ENCODE measurements around the gene TRPV4. TPM values are rescaled to one million over a fixed set of nuclear protein-coding genes. Genes with fewer than 3 reads are reported as not detected.
A peak's percentile ranks its signal among the peaks of the same experiment; 100 is the strongest.

TRPV4 gene
- total RNA-seq, 2 donors from 2014 or later = not detected

GRCh38 chr12:109770861-109771670 is 62.1 kb downstream of the TRPV4 start:
- no peaks in the 10 kb centered on the region for H3K27me3 Mint-ChIP-seq (ENCODE audit: low read depth)
- no peak overlapping the region for H3K4me3 Mint-ChIP-seq
- no peaks in the 10 kb centered on the region for H3K36me3 Mint-ChIP-seq (ENCODE audit: insufficient read depth in 2 of 2)
- peaks cover 6% of the 10 kb centered on the region for H3K4me1 Mint-ChIP-seq (ENCODE audit: low read depth)
- no peak for DNase-seq
- H3K9me3 Mint-ChIP-seq = no peaks in the 10 kb centered on the region
- no peak overlapping the region for H3K27ac Mint-ChIP-seq
- no peak for ATAC-seq (replicated peaks in 1 of 2)

DNA sequence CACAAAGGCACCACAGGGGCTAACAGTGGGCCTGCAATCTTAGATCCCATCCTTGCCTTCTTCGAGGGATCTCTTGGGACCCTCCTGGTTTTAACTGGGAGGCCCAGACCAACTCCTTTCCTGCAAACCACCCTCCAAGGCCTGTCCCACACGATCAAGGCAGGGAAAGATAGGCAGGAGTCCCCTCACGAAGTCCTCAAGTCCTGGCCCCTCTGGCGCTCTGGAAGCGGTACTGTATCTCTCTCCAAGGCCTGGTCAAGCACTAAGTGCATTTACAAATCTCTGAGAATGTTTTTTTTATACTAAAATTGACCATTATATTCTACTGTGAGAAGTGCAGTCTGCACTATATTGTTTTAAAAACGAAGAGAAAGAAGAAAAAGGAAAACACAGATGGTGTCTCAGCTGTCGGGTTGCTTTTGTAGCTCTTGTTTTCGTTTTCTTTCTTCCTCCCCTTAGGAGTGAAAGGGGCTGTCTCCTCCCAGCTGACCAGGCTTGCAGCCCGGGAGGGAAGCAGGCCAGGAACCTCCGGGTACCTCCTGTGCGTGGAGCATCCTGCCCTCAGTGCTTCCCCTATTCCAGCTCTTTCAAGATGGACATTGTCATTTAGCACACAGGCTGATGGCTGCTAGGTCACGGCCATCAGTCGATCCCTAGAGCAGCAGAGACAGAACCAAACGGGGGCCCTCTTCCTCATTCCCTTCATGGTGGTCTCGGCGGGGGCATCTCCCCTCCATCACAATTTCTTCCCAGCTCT is 62.9 kb downstream of the TRPV4 start:
- H3K9me3 Mint-ChIP-seq = no peaks in the 10 kb centered on the region
- no peak for ATAC-seq (replicated peaks in 1 of 2)

GRCh38 chr12:109768901-109769670 is 64.1 kb downstream of the TRPV4 start:
- Mint-ChIP-seq H3K4me3 (no peak overlapping the region), H3K9me3 (no peaks in the 10 kb centered on the region), H3K4me1 (ENCODE audit: low read depth) (peaks cover 6% of the 10 kb centered on the region), H3K27ac (no peak overlapping the region), H3K36me3 (ENCODE audit: insufficient read depth in 2 of 2) (no peaks in the 10 kb centered on the region), H3K27me3 (ENCODE audit: low read depth) (no peaks in the 10 kb centered on the region)
- DNase-seq (no peak), ATAC-seq (replicated peaks in 1 of 2) (no peak)

More for the DNA sequence above, 62.9 kb downstream of the TRPV4 start:
- Mint-ChIP-seq H3K4me1 (ENCODE audit: low read depth) (peaks cover 6% of the 10 kb centered on the region), H3K27ac (no peak overlapping the region), H3K36me3 (ENCODE audit: insufficient read depth in 2 of 2) (no peaks in the 10 kb centered on the region), H3K4me3 (no peak overlapping the region), H3K27me3 (ENCODE audit: low read depth) (no peaks in the 10 kb centered on the region)
- DNase-seq = no peak

- no peaks in the 10 kb centered on the region for H3K27me3 Mint-ChIP-seq (ENCODE audit: low read depth)
- no peak overlapping the region for H3K4me3 Mint-ChIP-seq
- H3K36me3 Mint-ChIP-seq (ENCODE audit: insufficient read depth in 2 of 2) = no peaks in the 10 kb centered on the region
These were observed 65.0 kb downstream of the TRPV4 start for GRCh38 chr12:109767991-109768900.

GRCh38 chr12:109767456-109767855 is 65.7 kb downstream of the TRPV4 start:
- Mint-ChIP-seq H3K4me3 (no peak overlapping the region), H3K27ac (no peak overlapping the region), H3K27me3 (ENCODE audit: low read depth) (no peaks in the 10 kb centered on the region), H3K9me3 (no peaks in the 10 kb centered on the region), H3K36me3 (ENCODE audit: insufficient read depth in 2 of 2) (no peaks in the 10 kb centered on the region), H3K4me1 (ENCODE audit: low read depth) (peaks cover 5% of the 10 kb centered on the region)
- no peak for DNase-seq
- ATAC-seq (replicated peaks in 1 of 2) = no peak

More at GRCh38 chr12:109767991-109768900, 65.0 kb downstream of the TRPV4 start:
- DNase-seq (no peak), ATAC-seq (replicated peaks in 1 of 2) (no peak)
- Mint-ChIP-seq H3K27ac (no peak overlapping the region), H3K4me1 (ENCODE audit: low read depth) (peaks cover 8% of the 10 kb centered on the region), H3K9me3 (no peaks in the 10 kb centered on the region)

- Mint-ChIP-seq H3K27ac (no peak overlapping the region), H3K27me3 (ENCODE audit: low read depth) (no peaks in the 10 kb centered on the region), H3K36me3 (ENCODE audit: insufficient read depth in 2 of 2) (no peaks in the 10 kb centered on the region), H3K4me3 (no peak overlapping the region), H3K9me3 (no peaks in the 10 kb centered on the region), H3K4me1 (ENCODE audit: low read depth) (peaks cover 5% of the 10 kb centered on the region)
- DNase-seq = no peak
- no peak for ATAC-seq (replicated peaks in 1 of 2)
These were observed 66.9 kb downstream of the TRPV4 start for GRCh38 chr12:109766251-109766778.

- Mint-ChIP-seq H3K27ac (no peak overlapping the region), H3K4me1 (ENCODE audit: low read depth) (peaks cover 5% of the 10 kb centered on the region), H3K27me3 (ENCODE audit: low read depth) (no peaks in the 10 kb centered on the region), H3K36me3 (ENCODE audit: insufficient read depth in 2 of 2) (no peaks in the 10 kb centered on the region), H3K4me3 (no peak overlapping the region), H3K9me3 (no peaks in the 10 kb centered on the region)
- ATAC-seq (replicated peaks in 1 of 2) (no peak), DNase-seq (no peak)
These were observed 67.8 kb downstream of the TRPV4 start for GRCh38 chr12:109765446-109765810.

DNA sequence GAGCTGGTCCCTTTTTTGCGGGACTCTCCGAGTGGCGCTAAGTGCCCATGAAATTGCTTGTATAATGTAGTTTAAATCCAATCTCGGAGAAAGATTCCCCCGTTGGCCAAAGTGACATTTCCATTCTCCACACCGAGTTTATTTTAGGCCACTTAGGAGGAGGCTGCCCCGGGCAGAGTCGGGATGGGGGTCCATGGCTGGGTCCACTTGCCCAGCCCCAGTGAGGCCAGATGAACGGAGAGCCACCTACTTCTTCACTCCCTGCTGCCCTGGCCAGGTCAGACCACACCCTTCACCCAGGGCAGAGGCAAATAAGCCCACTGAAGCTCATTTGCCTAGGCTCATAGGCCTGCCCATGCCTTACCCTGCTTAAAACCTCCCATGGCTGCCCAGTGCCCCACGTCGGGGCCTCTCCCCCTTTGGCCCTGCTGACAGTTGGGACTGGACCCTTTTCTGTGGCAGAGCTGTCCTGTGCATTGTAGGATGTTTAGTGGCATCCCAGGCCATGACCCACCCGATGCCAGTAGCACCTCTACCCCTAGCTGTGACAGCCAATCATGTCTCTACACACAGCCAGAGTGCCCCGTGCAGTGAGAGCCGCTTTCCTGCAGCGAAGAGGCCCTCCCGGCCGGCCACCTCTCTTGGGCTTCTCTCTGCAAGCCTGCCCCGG is 68.3 kb downstream of the TRPV4 start:
- Mint-ChIP-seq H3K4me3 (no peak overlapping the region), H3K27me3 (ENCODE audit: low read depth) (no peaks in the 10 kb centered on the region), H3K9me3 (no peaks in the 10 kb centered on the region), H3K36me3 (ENCODE audit: insufficient read depth in 2 of 2) (no peaks in the 10 kb centered on the region), H3K27ac (no peak overlapping the region), H3K4me1 (ENCODE audit: low read depth) (peaks cover 5% of the 10 kb centered on the region)
- DNase-seq = no peak
- no peak for ATAC-seq (replicated peaks in 1 of 2)

- H3K36me3 Mint-ChIP-seq (ENCODE audit: insufficient read depth in 2 of 2) = no peaks in the 10 kb centered on the region
- ATAC-seq (replicated peaks in 1 of 2) (no peak), DNase-seq (no peak)
- no peak overlapping the region for H3K27ac Mint-ChIP-seq
- no peaks in the 10 kb centered on the region for H3K9me3 Mint-ChIP-seq
- H3K27me3 Mint-ChIP-seq (ENCODE audit: low read depth) = no peaks in the 10 kb centered on the region
- H3K4me1 Mint-ChIP-seq (ENCODE audit: low read depth) = peaks cover 5% of the 10 kb centered on the region
- no peak overlapping the region for H3K4me3 Mint-ChIP-seq
These were observed 69.1 kb downstream of the TRPV4 start for GRCh38 chr12:109764123-109764522.

DNA sequence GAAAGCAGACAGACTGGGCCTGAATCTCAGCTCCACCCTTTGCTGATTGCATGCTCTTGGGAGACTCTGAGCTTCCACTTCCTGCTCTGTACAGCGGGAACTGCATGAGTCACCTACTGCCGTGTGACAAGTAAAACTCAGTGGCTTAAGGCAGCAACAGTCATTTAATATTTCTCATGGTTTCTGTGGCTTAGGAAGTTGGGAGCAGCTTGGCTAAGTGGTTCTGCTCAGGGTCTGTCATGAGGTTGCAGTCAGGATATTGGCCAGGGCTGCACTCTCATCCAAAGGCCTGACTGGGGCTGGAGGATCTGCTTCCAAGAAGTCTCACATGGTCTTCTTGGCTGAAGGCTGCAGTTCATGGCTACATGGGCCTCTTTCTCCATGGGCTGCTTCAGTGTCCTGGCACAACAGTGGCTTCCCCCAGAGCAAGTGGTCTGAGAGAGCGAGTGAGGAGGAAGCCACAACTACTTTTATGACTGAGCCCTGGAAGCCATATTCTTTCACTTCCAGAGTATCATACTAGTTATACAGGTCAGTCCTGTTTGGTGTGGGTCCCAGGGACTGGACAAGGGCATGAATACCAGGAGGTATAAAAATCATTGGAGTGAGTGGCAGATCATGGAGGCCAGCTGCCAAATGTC is 69.9 kb downstream of the TRPV4 start:
- ATAC-seq (replicated peaks in 1 of 2) (peak; percentile 39 to 80), DNase-seq (no peak)
- Mint-ChIP-seq H3K4me1 (ENCODE audit: low read depth) (peaks cover 5% of the 10 kb centered on the region), H3K27me3 (ENCODE audit: low read depth) (no peaks in the 10 kb centered on the region), H3K9me3 (no peaks in the 10 kb centered on the region), H3K36me3 (ENCODE audit: insufficient read depth in 2 of 2) (no peaks in the 10 kb centered on the region), H3K4me3 (no peak overlapping the region), H3K27ac (no peak overlapping the region)

DNA sequence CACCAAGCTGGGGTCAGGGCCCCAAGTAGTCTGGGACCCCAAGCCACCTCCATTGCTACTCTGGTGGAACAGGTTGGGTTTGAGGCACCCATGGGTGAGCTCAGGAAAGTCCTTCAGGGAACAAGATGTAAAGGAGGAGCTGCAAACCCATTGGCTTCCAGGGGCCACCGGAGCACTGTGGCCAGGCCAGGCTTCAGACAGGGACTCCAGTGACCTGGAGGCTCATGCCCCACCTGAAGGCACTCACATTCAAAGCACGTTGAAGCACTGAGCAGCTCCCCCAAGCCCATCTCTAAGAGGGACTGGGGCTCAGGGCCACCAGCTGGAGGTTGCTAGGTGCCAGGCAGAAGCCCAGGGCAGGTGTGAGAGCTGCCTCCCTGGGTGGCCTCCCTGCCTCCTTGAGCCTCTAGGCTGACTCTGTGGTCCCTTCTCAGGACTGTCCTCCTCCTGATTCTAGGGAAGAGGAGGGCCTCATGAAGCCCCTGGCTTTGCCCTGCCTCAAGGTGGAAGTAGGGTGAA is 70.5 kb downstream of the TRPV4 start:
- H3K27ac Mint-ChIP-seq = no peak overlapping the region
- ATAC-seq (replicated peaks in 1 of 2) = no peak

More for the DNA sequence above, 70.5 kb downstream of the TRPV4 start:
- H3K36me3 Mint-ChIP-seq (ENCODE audit: insufficient read depth in 2 of 2) = no peaks in the 10 kb centered on the region
- no peak for DNase-seq
- H3K4me3 Mint-ChIP-seq = no peak overlapping the region
- H3K27me3 Mint-ChIP-seq (ENCODE audit: low read depth) = no peaks in the 10 kb centered on the region
- H3K4me1 Mint-ChIP-seq (ENCODE audit: low read depth) = peaks cover 5% of the 10 kb centered on the region
- peaks cover 0 to under 1% of the 10 kb centered on the region in 2 donors for H3K9me3 Mint-ChIP-seq
